G401.6 (cell line): ENCODE results near the gene HLCS.

ENCODE experiments used
- FAIRE-seq: peaks from 2 replicates; lab custom pipeline; 2012; peaks lifted over from hg19 to GRCh38; lab: Jason Lieb, UNC

The HLCS gene

DNA sequence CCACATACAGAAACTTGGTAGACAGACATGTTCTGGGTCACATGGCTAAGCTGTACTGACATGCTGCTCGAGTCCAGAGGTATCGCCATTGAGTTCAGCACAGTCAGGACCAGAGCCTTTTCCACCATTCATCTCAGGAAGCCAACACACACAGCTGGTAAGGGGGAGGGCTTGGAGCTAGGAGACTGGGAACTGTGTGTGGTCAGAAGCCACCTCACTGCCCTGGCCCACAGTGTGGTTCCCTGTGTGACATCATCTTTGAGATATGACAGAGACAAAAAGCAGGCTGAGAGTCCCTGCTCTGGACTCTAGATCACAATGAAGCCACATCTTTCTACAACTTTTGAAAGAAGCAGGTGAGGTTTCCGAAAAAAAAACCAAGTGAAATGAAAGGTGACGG lies 160.4 kb downstream of the HLCS start:
- no peak for FAIRE-seq

DNA sequence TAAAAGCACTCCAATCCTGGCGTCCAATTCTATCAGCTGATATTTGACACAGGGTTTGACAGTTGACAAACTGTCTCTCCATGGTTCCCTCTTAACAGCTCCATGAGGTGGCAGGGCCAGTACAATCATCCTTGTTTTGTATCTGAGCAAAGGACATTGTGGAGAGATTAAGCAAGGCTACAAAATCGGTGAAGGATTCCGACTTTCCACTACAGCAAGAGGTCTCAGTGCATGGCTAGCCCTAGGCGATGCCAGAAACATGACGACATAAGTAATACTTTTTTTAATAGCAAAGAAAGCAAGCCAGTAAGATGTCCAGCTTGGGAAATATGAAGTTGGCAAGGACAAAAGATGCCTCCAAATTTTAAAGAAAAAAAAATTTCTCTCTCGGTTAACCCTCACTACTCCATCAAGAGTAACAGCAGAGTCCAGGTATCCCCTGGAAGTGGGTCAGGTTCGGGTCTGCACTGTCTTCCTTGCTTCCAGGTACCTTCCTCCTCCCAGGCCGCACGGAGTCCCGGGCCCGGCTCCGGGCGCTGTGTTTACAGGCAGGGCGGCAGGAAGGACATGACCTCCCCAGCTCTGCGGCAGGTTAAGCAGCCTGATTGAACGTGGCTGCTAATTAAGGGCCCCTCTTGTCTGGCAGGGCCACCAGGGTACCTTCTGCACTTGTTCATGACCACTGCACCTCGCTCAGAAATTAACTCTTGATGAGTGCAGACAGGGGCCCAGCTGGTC lies 161.4 kb downstream of the HLCS start:
- no peak for FAIRE-seq

GRCh38 chr21:36803816-36804439 lies 162.5 kb downstream of the HLCS start:
- no peak for FAIRE-seq

DNA sequence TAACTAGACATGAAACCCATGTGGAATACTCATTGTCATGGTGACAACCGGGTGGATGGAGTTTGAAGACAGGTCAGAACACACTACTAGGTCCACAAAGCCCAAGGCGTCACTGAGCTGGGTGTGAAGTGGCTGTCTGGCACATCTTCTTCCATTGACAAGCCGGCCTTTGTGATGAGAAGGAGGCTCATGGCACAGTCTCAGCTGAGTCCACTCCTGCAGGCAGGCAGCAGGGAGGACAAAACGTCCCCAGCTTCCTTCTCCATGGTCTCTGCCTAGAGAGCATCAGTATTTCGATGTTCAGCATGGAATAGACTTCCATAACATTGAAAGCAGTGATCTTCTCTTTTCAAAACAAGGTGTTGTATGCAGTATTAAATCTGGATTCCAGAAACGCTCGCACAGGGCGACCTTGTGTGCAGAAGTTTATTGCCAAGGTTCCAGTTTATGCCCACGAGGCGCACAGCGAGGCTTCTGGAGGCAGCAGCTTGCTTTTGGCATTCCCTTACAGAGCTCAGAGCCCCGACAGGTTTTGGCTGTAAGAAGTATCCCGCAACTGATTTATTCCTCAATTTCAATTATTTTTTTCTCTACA lies 163.3 kb downstream of the HLCS start:
- FAIRE-seq, result no peak

GRCh38 chr21:36800734-36801133 lies 165.7 kb downstream of the HLCS start:
- FAIRE-seq, result no peak

- FAIRE-seq, result no peak
Measured at GRCh38 chr21:36799869-36800268, 166.6 kb downstream of the HLCS start.

DNA sequence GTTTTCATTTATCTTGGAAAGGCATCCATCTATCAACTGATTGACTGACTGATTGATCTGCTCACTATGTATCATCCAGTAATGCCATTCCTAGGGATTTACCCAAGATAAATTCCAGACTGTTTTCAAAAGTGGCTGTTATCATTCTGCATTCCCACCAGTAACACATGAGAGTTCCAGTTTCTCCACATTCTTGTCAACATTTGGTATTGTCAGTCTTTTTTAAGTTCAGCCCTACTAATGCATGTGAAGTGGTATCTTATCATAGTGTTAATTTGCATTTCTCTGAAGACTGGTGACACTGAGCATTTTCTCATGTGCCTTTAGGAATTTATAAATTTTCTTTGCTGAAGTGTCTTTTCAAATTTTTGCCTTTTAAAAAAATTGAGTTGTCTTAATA lies 168.0 kb downstream of the HLCS start:
- FAIRE-seq, result no peak

DNA sequence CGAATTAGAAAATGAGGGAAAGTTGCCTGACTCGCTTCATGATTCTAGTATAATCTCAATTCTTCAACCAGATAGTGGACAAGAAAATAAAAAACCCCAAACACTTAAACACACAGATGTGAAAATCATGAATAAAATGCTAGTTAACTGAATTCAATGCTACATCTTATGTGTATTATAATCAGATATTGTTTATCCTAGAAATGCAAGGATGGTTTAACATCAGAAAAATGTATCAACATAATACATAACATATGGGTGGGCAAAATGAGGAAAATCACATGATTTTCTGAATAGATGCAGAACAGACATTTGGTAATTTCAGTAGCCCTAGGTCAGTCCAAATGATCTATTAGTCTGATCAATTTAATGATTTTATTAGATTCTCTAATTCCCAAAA lies 170.4 kb downstream of the HLCS start:
- FAIRE-seq, result no peak

GRCh38 chr21:36792505-36792967 lies 173.9 kb downstream of the HLCS start:
- FAIRE-seq, result no peak

DNA sequence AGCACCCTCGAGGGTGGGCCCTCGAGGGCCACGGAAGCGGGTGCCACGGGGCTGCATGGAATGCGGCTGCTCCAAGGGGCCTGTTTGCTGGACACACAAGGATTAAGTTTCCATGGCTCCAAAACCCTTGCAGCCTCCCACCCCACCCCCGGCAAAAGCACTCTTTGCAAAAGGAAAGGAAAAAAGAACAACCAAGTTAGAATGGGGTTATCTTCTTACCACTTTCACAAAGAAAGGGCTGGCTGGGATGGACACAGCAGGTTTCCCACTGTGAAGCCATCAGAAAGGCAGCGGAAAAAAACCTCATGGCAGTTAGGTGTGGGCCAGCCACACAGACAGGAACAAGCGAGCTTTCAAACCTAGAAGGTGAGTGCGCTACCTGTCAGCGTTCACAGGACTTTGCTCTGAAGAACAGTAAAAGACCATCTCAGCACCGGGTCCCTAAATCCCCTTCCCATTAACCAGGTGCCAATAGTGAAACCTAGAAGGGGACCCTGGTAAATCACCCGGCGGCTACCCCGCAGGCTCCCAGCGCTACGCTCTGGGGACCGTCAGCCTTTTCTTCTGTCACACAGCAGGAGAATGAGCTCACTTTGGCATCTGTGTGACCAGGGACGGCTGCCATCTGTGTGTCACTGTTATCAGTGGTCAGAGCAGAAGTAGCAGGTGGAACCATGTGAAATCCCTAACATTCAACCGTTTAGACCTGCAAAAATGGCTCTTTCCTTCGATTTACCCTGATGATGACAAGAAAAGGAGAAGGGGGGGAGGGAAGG lies 174.6 kb downstream of the HLCS start:
- FAIRE-seq, result no peak

DNA sequence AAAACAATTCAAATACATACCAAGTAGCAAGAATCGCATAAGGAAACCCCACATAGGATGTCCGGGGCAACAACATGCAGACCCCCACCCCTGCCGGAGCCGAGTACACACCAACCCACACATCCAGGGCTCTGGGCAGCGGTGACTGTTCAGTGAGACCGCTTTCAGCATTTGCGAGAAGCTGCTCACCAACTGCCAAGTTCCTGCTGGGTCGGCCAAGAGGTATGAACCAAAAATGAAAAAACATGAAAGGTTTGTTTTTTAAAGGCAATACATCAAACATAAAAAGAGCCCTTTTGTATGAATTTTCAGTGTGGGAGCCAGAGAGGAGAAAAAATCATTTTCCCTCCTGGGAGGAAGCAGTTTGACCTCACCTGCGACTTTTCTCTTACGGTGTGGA lies 175.3 kb downstream of the HLCS start:
- no peak for FAIRE-seq

DNA sequence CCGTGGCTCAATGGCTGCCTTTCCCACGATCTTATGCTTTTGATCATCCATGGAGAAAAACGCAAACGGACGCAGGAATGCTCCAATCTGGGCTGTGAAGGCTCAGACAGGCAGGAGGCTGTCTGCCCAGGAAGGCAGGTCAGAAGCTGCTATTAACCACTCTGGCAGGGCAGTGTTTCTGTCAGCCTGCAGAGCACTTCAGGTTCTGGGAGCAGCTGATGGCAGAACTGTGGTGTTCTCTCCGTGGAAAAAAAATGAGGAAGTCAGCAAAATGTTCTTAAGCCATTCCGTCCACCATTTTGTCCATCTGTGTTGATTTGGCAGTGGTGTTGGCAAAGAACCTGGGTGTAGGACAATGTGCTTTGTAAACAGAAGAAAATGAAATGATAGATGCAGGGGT lies 175.9 kb downstream of the HLCS start:
- FAIRE-seq, result no peak

DNA sequence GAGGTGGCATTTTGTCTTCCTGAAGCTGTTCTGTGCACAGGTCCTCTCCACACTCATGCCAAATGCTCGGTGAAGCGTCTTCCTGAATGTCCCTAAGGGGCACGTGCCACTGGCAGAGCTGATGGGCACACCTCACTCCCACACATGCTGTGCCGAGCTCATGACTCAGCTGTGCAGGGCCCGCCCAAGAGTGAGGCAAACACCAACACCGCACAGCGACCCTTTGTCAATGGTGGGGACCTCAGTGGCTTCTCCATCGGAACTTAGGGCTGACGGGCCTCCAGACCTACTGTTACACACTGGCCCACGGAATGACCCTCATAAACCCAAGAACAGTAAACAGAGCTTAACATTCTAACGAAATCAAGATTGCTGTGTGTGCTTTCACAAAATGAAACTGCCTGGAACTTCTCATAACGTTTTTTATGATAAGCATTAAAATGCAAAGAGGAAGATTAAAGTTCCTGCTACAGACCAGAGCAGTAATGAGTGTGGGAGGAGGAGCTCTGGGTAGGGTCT lies 178.3 kb downstream of the HLCS start:
- no peak for FAIRE-seq

DNA sequence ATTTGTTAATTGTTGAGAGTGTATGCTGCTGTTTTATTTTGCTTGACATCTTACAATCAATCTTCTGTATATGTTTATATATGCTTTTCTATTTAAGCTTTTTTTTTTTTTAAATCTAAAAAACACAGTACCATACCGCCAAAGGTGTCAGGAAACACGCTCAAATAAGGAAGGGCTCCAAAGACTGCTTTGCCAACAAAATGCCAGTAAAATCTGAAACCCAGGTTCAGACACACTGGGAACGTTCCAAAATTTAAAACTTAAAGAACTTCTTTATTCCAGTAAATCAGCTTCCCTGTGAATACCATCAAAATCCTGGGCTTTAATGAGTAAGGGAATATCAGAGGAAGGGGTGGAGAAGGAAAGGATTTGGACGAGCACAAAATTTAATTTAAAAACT lies 180.3 kb downstream of the HLCS start:
- no peak for FAIRE-seq

DNA sequence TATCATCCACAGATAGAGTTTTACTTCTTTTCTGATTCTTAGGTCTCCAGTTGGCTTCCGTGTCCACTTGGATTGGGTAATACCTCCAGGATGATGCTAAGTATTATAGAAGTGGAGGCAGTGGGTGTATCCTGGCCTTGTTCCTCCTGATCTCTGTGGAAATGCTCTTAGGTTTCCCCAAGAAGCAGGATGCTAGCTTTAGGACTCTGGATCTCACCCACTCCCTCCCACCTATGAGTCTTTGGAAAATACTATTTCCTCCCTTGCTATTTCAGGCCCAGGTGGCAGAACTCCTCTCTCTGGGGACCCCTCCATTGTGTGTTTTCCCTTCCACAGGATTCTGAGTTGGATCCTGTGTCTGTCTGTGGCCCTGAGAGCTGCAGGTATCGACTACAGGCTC lies 180.9 kb downstream of the HLCS start:
- no peak for FAIRE-seq

GRCh38 chr21:36784947-36785346 lies 181.5 kb downstream of the HLCS start:
- no peak for FAIRE-seq

DNA sequence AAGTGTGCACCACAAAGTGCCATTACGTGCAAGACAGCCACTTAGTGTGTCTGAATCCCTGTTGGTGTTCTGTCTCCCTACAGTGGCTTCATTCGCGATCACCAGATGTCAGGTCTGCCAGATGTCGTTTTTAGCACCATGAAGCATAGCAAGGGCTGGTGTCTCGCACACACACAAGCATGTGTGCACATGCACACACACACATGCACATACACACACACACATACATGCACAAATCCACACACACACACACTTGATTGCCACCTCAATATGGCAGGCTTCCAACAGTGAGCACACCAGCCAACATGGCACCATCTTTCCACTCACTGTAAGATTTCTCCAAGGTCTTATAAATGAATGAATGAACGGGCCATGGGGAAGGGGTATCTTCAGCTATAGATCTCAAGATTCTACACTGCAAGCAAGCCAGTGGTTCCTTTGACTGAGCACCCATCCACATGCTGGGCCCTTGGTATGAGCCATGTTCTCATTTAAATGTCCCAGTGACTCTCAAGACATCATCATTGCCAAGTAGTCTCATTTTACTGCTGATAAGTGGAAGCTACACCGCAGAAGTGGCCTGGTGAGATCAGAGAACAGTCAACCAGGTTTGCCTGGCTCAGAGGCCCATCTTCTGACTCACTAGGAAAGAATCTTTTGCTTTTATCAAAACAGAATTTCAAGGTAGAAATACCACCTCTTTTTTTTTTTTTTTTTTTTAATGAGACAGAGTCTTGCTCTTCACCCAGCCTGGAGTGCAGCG lies 182.7 kb downstream of the HLCS start:
- FAIRE-seq, result no peak

GRCh38 chr21:36780861-36781260 lies 185.6 kb downstream of the HLCS start:
- FAIRE-seq, result no peak

DNA sequence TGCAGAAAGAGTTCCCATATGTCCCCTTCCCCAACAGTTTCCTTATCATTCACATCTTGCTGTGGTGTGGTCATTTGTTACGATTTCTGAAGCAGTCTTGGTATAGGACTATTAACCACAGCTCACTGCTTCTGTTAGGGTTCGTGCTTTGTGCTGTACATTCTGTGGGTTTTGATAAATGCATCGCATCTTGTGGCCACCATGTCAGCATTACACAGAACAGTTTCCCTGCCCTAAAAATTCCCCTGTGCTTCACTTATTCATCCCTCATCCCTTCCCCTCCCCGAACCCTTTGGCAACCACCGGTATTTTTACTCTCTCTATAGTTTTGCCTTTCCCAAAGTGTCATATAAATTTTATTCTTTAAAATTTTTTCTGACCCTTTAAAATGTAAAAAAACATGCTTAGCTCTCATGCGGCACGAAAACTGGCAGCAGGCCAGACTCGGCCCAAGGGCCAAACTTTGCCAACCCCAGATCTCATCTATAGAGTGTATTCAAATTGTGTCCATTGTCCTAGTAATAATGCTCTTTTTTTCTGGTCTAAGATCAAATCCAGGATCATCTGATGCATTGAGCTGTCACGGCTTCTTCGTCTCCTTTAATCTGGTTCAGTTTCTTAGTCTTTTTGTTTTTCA lies 189.4 kb downstream of the HLCS start:
- no peak for FAIRE-seq

- no peak for FAIRE-seq
Measured at GRCh38 chr21:36773995-36774394, 192.5 kb downstream of the HLCS start.

DNA sequence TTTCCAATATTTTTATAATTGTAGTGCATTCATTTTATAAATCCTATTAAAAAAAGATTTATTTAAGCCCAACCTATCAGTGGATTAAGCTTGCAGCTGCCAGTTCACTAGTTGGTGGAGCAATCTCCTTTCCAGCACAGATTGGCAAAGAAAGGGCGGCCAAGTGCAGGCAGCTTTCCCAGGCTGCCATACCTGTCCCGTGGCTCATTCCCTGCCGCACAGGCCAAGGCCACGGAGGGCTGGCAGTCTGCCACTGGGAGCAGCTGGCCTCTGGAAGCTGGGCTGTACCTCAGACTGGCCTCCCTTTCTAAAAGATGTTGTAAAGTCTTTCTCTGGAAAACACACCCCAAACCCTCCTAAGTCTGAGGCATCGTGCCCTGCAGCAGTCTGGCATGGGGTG lies 193.4 kb downstream of the HLCS start:
- no peak for FAIRE-seq
